Measurements from ENCODE around the gene MYO5A. TPM values are rescaled to one million over a fixed set of nuclear protein-coding genes. Genes with fewer than 3 reads are reported as not detected.

The MYO5A gene
- total RNA-seq, 1 experiment from 2014 or later = 21.8 TPM

- no peak overlapping the region for H3K4ac ChIP-seq (ENCODE audit: low read depth, low read length)
- Mint-ChIP-seq H3K27me3 (ENCODE audit: low read depth) (no peaks in the 10 kb centered on the region), H3K36me3 (ENCODE audit: insufficient read depth in 1 of 3, low read depth in 3 of 3) (no peaks in the 10 kb centered on the region; a peak in 1 of 7 replicates), H3K27ac (no peak overlapping the region), H3K4me1 (no peaks in the 10 kb centered on the region), H3K4me3 (no peak overlapping the region), H3K9me3 (no peaks in the 10 kb centered on the region)
- H3K79me1 ChIP-seq (ENCODE audit: insufficient read depth, low read depth, low read length, poor library complexity, severe bottlenecking) = no peaks in the 10 kb centered on the region
- H4K91ac ChIP-seq (ENCODE audit: insufficient read length, low read depth, low read length) = no peak overlapping the region
- H3K9me3 ChIP-seq (ENCODE audit: control insufficient read depth, low read depth, low read length) = no peaks in the 10 kb centered on the region
- no CpG with 5 or more reads among the region's 1 CpG for whole genome bisulfite sequencing (ENCODE audit: extremely low coverage, insufficient read length, low lambda C conversion rate)
- H3K79me2 ChIP-seq (ENCODE audit: insufficient read depth, low read length) = no peaks in the 10 kb centered on the region
- no peak overlapping the region for H3K23ac ChIP-seq (ENCODE audit: insufficient read length, low read depth, low read length)
- H3K23me2 ChIP-seq (ENCODE audit: insufficient read length, low read depth, low read length, poor library complexity, severe bottlenecking) = no peaks in the 10 kb centered on the region
- H2BK20ac ChIP-seq (ENCODE audit: low read depth, low read length, poor library complexity, severe bottlenecking) = no peak overlapping the region
- no peak overlapping the region for H3K9ac ChIP-seq (ENCODE audit: extremely low read depth, insufficient read length, low read length)
- no peak overlapping the region for H4K8ac ChIP-seq (replicated peaks; ENCODE audit: insufficient read length, low read depth, low read length)
- no peak overlapping the region for H4K5ac ChIP-seq (ENCODE audit: insufficient read length, low read depth, low read length)
- no peak overlapping the region for H2BK5ac ChIP-seq (ENCODE audit: insufficient read length, low read length)
- no peaks in the 10 kb centered on the region for H3K4me1 ChIP-seq (ENCODE audit: insufficient read depth, low read length)
- no peak for TF ChIP-seq CTCF (conservative IDR thresholded peaks at IDR 0.05)
- no peak overlapping the region for H2AFZ ChIP-seq (ENCODE audit: low read length)
- H2BK120ac ChIP-seq (ENCODE audit: low read depth, low read length, poor library complexity, severe bottlenecking) = no peak overlapping the region
- no peak overlapping the region for H3K27ac ChIP-seq (ENCODE audit: insufficient read length, low read depth, low read length)
- H4K20me1 ChIP-seq (ENCODE audit: control insufficient read depth, insufficient read depth, insufficient read length) = no peaks in the 10 kb centered on the region
- H3K14ac ChIP-seq (ENCODE audit: insufficient read depth, low read length) = no peak overlapping the region
- H3T11ph ChIP-seq (ENCODE audit: low read length) = no peak overlapping the region
- no peak overlapping the region for H3K4me2 ChIP-seq (ENCODE audit: insufficient read depth, insufficient read length, low read length)
- no peak overlapping the region for H2BK15ac ChIP-seq (ENCODE audit: low read depth, low read length)
- no peak overlapping the region for H3K18ac ChIP-seq (ENCODE audit: insufficient read length, low read depth, low read length)
- H2AK5ac ChIP-seq (ENCODE audit: insufficient read length, low read length) = no peak overlapping the region
- no peak overlapping the region for H3K56ac ChIP-seq (ENCODE audit: insufficient read length, low read depth, low read length)
- no peak for DNase-seq
- H2BK12ac ChIP-seq (ENCODE audit: insufficient read length, low read depth, low read length) = no peak overlapping the region
- no peaks in the 10 kb centered on the region for H3K27me3 ChIP-seq (ENCODE audit: insufficient read depth, low read length)
These were observed 26.1 kb downstream of the MYO5A start for GRCh38 chr15:52502608-52503007.
